Ramos (cell line): ENCODE measurements around the gene MAGI2.
"Not testable (repeated sequence)": the region's sequence is repeated elsewhere in the genome, so short reads cannot be mapped to it uniquely, and the experiment has no call there.

ENCODE experiments used
- in situ Hi-C: fragments of 300-500 bp; cut with MboI; formaldehyde crosslinking; loops from one replicate; pipeline ENCODE4 v1.14.3; 2022; ENCODE audit warnings: low sequenced_read_pairs; ENCODE audit not compliant: unreplicated experiment

The MAGI2 gene

DNA sequence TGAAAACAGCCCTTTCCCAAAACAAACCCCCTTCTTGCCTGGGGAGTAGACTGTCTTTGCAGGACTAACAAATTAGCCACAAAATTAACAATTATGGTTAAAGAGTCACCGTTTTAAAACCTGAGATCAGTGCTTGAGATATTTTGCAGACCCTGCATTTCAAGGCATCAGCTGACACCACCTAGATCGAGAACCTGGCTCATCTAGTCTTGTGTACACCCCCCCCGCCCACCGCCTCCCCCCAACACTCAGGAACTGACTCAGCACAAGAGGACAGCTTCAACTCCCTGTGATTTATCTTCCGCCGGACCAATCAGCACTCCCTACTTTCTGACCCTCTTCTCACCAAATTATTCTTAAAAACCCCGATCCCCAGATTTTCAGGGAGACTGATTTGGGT, 917.8 kb downstream of the MAGI2 start:
- in situ Hi-C loops, result no loop called here

DNA sequence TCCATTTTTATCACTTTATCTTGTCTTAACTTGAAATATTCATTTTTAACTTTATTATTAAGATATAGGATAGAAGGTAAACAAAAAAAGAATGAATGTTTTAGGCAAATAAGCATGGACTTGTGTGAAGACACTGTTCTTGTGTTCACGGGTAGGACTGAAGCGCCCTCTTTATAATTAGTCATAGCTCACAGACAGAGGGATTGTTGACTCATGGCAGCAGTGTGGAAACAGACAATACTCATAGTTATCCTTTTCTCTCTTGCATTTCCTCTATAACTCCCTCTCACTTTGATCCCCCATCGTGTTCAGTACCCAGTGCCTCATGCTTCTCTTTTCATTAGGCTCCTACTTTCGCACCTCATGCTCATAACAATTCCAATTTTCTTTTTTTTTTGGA, 923.1 kb downstream of the MAGI2 start:
- in situ Hi-C loops, result no loop called here

DNA sequence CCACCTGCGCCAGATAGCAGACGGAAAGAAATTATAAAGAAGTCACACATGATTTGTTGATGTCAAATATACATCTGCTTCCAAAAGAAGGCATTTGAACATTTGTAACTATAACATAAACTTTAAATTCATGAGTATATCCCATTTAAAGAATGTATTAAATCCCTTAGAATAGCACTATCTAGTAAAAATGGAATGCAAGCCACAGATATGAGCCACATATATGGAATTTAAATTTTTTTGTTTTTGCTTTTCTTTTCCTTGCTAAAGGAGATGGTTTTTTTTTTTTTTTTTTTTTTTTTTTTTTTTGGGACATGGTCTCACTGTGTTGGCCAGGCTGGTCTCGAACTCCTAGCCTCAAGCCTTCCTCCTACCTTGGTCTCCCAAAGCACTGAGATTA, 924.1 kb downstream of the MAGI2 start:
- in situ Hi-C loops, result no loop called here

DNA sequence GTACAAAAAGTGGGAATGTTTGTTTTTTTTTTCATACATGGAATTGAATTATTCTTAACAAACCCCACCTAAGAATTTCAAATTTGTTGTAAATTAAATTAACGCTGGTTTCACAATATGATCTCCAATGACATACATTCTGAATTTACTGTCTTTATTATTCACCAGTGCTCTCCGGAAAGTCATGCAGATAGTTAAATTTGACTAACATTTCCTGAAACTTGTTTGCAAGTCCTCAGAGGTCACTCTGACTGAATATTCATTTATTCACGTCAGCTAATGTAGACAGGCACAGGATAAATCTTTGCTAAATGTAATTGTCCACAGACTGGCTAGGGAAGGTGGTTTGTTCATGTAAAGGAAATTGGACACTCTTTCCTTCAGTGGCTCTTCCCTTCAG, 924.5 kb downstream of the MAGI2 start:
- in situ Hi-C loops, result no loop called here

DNA sequence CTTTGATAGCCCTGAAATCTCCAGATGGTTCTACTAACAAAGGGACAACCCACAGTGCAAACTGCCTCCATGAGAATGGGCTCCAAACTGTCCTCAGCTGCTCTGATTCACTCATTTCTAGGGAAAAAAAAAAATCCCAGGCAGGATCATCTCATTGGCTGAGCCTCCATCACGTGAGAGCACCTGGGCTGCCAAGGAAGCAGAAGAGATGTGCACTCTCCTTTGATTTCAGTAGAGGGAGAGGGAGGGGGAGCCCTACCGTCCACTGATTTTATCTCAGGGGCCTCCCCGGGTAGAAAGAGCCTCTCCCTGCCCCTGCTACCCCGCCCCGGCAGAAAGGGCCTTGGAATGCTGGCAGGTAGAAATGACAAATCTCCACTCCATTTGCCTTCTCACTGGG, 929.5 kb downstream of the MAGI2 start:
- in situ Hi-C loops, result no loop called here

DNA sequence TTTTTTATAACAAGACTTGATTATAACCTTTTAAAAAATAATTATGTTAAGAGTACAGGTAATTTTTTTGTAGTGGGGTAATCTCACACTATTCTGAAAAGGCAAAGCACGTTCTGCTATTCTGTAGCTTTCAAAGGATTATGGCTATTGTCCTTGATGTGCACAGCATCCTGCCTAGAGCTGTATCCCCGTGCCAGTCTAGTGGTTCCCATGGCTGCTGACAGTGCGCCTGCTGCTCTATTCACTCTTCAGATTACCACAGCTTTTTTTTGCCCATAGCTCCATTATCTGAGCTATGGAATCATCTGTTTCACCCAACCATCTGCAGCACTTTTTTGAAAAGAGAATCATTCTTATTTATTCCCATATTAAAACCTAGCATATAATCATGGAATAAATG, 931.5 kb downstream of the MAGI2 start:
- in situ Hi-C loops, result no loop called here

DNA sequence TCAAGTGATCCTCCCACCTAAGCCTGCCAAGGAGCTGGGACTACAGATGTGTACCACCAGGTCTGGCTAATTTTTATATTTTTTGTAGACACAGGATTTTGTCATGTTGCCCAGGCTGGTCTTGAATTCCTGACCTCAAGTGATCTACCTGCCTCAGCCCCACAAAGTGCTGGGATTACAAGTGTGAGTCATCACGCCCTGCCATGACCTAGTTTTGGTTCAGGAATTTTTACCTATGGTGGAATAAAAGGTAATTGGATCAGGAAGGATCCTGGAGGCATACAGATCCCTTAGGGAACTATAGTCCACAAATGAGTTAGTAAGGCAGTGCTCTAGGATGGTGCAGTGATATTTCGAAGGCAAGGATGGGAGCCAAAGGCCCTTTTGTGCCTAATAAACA, 937.0 kb downstream of the MAGI2 start:
- in situ Hi-C loops, result no loop called here

DNA sequence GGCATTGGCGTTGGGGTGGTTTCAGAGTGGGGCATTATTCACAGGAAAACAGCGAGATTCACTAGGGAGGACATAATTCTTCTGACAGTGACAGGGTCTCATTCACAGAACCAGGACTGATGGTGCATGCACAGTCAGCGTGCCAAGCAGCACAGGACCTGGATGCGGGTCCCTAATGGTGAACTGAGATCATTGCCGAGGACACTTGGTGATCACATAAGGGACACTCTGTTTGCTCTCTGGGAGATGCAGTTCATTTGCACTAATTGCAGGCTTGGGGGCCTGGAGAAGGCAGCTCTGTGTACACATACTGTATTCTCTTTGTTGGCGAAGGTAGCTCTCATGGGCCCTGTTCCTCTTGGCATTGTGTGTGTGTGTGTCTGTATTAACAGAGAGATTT, 938.8 kb downstream of the MAGI2 start:
- in situ Hi-C loops, result no loop called here

DNA sequence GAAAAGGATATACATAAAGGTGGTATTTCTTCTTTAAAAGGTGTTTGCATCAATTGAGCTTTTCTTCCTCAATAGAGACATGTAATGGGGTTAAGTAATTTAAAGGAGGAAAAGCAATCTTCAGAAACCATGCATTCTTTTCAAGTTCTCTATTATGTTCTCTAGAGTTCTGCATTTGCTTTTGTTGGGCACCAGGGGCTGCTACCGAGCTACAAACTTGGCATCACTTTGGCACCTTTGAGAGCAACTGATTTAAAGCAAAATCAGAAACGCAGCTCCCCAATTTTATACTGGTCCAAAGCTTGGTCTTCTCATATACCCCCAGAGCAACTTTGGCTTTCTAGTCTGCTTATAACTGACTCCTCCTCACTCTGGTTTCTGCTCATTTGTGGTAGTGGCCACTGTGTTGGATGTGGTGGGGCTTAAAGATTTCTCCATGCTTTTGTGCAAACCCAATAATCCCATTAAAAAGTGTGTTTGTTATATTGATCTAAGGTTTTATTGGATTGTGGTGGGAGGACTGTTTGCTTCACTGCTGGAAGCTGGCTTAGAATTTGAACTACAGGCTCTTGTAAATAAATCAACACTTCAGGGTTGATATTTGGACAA, 942.8 kb downstream of the MAGI2 start:
- in situ Hi-C loops, result no loop called here

DNA sequence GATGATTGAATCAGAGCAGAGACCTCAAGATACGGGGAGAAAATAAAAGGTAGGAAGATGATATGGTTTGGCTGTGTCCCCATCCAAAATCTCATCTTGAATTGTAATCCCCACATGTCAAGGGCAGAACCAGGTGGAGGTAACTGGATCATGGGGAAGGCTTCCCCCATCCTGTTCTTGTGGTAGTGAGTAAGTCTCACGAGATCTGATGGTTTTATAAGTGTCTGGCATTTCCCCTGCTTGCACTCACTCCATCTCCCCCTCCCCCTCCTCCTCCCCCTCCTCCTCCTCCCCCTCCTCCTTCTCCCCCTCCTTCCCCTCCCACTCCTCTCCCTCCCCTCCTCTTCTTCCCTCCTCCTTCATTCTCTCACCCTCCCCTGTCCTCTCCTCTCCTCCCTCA, 950.2 kb downstream of the MAGI2 start:
- in situ Hi-C loops, result not testable (repeated sequence)

DNA sequence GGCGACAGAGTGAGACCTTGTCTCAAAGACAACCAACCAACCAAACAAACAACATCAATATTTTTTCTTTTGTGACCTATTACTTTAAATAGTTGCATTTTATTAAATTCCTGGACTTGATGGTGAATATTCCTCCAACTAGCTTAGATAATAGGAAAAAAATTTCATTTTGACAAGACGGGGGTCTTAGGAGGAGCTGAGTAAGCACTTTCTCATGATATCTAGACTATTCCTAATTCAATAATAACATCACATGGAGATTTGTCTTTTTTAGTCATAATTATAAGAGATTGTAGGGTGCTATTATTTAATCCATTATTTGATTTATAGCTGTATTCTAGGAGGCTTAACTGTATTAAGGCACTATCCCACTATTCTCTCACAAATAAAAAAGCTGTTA, 952.4 kb downstream of the MAGI2 start:
- in situ Hi-C loops, result no loop called here

DNA sequence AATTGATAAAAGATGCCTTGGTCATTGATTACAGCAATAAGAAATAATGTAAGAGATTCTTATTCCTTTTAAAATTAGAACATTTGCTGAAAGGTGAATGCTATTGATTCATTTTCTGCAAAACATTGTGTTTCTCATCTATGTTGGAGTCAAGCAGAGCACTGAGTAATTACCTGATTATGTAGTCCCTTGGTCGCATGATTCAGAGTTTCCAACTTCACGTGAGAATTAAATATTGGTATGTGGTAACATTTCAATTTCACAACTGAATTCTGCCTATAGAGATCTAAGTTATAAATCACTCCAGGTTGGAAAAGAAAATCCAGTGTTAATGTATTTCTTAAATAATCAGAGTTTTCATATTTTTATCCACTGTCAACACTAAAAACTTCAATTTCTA, 953.5 kb downstream of the MAGI2 start:
- in situ Hi-C loops, result no loop called here

DNA sequence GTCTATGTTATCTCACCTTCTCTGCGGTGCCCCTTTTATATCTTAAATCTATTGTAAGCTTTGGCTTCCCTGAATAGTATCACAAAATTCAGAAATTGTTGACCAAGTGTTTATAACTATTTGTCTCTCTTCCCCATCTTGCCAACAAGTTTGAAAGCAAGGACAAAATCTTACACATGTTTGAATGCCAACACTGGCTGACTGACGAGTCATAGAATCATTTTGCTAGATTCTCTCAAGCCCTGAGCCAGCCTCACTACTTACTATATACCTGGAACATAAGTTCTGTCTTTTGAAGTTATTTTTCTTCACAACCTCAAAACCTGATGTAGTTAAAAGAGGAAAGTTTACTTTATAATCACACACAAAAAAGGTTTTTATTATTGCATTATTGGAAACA, 954.2 kb downstream of the MAGI2 start:
- in situ Hi-C loops, result no loop called here

DNA sequence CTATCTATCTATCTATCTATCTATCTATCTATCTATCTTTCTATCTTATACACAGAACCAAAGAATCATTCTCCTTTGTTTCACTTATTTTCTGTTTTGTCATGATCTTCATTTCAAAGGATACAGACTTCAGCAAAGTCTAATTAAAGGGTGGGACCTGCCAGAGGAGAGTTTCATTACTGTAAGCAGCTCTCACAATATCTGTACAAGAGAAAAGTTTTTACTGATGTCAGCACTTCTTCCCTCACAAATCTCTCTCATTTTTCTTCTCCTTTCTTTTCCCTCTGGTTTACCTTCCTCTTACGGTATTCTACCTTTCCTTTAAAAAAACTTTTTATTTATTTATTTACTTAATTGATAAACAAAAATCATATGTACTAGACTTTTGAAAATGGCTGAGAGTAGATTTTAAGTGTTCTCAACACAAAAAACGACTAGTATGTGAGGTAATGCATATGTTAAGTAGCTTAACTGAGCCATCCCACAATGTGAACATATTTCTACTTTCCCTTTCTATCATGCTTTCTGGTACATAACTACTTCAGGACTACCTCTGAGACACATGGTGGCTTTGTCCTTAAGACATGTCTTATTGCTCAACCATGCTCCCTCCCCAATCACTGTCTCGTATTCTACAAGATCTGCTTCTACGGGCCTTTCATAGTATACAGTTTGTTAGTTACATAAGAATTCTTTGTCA, 955.6 kb downstream of the MAGI2 start:
- in situ Hi-C loops, result no loop called here

DNA sequence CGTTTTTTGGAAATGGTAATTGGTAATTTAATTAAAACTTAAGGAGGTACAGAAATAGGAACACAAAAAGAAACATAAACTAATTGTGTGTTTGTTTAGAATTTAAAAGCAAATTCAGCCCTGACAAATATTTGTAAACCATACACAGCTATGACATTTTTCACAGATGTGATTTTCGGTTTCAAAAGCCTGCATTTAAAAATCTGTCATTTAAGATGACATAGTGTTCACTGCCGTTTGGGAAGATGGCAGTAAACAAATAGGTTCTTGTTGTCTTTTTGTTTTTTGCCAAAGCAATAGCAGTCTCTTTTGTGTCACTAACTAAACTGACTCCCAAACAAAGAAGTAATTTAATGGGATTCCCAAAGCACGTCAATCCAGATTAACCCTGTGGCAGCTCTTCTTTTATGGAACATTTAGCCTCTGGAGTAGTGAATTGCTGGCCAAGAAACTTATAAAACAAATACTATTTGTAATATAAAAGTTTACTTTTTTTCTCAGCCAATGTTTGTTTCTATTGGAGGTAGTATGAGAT, 957.3 kb downstream of the MAGI2 start:
- in situ Hi-C loops, result no loop called here

DNA sequence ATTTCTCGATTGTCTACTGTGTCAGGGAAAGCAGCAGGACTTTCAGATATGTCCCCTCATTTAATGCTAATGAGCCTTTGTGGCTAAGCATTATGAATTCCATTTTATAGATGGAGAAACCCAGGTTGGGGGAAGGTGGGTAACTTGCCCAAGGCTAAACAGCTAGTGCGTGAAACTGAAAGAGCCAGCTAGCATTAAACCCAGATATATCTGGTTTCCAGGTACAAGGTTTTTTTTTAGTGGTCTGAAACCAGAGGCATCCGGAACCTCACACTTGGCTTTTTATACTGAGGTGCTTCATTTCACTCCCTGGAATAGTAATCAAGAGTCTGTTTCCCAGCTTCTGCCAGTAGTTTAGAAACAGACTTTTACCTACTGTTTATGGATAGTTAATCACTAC, 960.1 kb downstream of the MAGI2 start:
- in situ Hi-C loops, result no loop called here

DNA sequence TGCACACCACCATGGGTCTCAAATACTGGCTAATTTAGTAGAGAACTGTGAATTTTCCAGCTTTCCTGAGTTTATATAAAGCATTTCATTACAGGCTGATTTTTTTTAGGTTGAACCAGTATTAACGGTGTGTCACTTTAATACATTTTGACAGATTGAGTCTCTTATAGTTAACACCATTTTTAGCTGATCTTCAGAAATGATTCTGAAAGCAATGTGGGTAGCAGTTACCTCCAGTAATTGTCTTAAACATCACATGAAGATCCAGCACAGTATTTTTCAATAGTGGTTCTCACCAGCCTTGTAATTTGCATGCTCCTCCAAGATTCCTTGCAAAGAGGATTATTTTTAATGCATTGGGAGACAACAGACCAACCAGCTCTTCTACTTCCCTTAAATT, 961.3 kb downstream of the MAGI2 start:
- in situ Hi-C loops, result no loop called here

DNA sequence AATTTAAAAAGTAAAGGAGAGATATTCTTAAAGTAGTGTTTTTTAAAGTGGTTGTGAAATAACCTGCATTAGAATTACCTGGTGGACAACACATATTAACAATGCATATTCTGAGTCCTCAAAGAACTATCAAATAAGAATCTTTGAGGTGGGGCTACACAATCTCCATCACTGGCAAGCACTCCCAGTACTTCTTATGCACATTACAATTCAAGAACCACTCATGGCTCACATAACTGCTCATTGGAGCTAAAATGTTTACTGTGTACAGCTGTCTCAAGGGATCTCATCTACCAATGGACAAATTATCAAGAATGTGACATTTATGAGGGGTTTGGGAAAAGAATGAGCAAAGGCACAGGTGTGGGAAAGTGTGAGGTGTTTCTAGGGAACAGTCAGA, 962.9 kb downstream of the MAGI2 start:
- in situ Hi-C loops, result no loop called here

DNA sequence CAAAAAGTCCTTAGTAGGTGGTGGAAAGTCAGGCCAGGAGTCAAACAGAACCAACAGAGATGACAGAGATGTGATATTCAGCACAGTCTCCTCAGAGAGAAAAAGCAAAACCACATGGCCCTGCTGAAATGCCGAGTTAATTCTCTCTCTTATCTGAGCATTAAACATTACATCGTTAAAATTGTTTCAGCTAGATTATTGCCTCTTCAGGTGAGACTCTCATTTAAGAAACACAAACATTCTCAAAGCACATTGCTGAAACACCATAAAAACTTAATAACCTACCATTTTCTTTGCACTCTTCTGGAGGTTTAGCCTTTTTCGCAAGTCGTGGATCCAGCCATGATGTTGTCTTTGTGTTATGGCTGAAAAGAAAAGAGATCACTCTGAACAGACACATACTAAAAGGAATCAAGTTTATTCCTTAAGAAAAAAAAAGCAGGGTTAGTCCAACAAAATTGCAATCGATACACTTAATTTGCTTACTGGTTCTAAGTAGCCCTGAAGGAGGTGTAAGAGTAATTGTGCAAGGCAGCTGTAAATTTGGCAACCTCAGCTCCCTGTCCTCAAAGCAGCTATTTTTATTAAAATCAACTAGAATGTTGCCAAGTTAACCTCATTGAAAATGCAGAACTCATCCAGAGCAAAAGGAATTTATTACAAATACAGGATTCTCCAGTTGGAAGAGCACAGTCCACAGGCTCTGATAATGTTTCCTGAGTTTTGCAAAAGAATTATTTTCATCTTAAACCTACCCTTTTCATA, 963.8 kb downstream of the MAGI2 start:
- in situ Hi-C loops, result no loop called here

DNA sequence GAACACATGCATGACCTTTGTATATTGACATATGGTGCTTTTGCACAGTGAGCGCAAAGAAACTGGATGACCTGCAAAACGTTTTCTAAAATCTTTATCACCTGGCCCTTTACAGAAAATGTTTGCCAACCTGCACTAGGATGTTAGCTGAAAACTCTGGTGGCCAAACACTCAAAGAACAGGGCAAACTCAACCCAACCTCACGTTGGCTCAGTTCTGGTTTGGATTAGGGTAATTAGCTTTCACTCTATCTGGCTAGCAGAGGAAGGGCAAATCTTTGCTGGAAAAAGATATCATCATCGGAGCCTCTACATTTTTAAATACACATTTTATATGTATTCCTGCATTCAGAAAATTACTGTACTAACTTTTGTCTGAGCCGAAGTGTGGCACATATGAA, 966.0 kb downstream of the MAGI2 start:
- in situ Hi-C loops, result no loop called here

DNA sequence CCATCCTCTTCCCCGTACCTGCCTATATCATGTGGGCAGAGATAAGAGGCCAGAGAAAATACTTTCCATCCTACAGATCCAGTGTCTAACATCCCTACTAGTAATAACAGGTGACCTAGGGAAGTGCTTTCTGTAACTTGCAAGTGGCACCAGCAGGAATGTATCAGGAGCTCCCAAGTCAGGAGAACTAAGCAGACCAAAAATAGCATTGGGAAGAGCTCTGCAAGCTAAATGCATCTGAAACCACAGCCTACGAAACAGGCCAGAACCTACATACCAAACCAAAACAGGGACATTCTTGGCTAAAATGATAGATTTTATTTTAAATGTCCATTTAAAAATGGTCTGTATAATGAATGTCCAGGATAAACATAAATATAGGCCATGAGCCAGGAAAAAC, 974.1 kb downstream of the MAGI2 start:
- in situ Hi-C loops, result no loop called here
